Tongue (tissue), 3 donors: Measurements from ENCODE around the gene CEND1. TPM values are rescaled to one million over a fixed set of nuclear protein-coding genes. Genes with fewer than 3 reads are reported as not detected.
"Not testable (repeated sequence)": the region's sequence is repeated elsewhere in the genome, so short reads cannot be mapped to it uniquely, and the experiment has no call there.

Source experiments
- DNase-seq: peaks from one replicate; pipeline ENCODE4 v3.0.0-alpha.2; 2015
- small RNA-seq: library from RNA; depleted of rRNA; stranded (forward); fragments of <200 nt; gene quantifications from one replicate; pipeline ENCODE3, GENCODE V24; 2014; ENCODE audit warnings: low replicate concordance
- total RNA-seq: library from RNA; depleted of rRNA; stranded (reverse); fragments of >200 nt; gene quantifications from one replicate; pipeline ENCODE4 v1.2.3, GENCODE V29; 2014

Gene CEND1
- total RNA-seq, 1 donor from 2014 or later = not detected

DNA sequence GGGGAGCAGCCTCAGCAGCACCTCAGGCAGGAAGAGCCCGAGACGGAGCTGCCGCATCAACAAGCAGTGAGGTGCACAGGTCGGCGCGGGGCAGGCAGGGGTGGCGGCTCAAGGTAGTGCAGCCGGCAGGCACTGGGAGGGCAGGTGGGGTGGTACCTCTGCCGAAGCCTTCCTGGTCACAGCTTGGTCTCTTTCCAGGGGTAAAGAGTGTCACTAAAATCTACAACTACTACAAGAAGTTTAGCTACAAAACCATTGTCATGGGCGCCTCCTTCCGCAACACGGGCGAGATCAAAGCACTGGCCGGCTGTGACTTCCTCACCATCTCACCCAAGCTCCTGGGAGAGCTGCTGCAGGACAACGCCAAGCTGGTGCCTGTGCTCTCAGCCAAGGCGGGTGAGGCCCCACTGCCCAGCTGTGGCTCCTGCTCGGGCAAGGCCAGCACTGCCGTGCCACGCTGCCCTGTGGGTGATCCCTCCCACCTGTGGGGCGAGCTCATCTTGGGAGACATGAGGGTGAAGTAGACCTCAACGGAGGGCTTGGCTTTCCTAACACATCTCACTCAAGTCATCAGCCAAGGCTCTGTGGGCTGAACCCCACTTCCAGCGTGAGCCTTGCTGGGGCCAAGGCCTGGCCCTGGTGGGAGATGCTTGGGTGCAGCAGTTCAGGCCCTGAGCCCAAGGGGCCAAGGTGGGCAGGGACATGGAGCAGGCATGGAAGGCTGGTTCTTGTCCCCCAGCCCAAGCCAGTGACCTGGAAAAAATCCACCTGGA, 26.2 kb downstream of the CEND1 start:
- no peak for DNase-seq

DNA sequence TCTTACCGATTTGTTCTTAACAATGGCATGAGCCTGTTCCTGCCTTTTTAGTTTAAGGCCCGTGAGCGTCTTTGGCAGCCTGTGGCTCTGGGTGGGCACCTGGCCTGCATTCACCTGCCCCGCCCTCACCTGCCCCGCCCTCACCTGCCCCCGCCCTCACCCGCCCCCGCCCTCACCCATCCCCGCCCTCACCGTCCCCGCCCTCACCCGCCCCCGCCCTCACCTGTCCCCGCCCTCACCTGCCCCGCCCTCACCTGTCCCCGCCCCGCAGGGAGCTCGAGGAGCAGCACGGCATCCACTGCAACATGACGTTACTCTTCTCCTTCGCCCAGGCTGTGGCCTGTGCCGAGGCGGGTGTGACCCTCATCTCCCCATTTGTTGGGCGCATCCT, 26.8 kb downstream of the CEND1 start:
- DNase-seq = no peak

DNA sequence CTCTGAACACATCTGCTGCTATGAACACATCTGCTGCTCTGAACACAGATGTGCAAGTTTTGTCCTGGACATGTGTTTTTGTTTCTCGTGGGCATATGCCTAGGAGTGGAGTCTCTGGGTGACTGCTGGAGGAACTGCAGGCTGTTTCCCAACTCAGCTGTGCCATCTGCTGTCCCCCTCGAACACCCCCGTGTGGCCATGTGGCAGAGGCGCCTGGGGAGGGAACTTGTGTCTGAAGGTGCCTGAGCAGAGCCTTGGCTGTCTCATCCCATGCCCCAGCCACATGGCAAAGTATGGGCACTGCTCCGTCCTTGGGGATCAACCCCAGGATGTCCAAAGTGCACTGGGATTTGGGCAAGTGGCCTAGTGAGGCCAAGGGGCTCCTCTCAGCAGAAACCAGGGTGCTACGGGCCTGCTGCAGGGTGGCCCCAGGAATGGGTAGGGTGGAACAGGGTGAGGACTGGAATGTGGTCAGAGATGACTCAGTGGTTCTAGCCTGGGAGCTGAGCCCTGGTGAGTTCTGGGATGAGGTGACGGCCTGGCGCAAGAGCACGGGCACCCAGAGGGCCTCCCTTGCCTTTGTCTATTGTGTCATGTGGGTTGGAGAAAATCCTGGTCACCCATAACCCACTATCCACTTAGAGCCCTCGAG, 27.3 kb downstream of the CEND1 start:
- peak; percentile 53 for DNase-seq

DNA sequence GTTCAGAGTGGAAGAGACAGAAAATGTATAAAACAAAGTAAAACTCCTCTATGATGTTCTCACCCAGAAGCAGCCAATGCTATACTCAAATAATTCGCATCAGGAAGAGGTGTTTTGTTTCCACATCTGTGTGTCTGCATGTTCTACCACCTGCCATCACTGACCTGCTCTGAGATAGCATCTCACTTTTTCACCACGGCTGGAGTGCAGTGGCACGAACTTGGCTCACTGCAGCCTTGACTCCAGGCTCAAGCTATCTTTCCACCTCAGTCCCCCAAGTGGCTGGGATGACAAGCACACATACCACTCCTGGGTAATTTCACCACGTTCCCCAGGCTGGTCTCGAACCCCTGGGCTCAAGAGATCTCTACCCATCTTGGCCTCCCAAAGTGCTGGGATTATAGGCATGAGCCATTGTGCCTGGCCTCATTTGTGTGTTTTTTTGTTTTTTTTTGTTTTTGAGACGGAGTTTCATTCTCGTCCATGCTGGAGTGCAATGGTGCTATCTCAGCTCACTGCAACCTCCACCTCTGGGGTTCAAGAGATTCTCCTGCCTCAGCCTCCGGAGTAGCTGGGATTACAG, 28.3 kb downstream of the CEND1 start:
- DNase-seq = no peak

DNA sequence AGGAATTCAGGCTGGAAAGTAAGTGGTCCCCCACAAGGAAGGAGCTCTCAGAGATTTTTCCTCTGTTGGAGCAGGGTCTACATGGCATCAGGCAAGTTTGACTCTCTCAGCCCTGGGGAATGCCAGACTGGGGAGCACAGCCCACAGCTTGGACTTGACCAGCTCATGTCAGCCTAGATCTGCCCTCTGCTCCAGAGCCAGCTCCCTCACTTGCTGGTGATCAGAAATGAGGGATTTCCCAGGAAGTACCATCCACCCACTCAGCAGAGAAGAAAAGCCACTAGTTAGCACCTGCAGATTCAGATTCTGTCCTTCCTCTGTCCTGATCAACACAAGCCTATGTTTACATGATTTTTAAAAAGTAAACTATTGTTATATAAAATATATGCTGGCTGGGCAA, 29.7 kb downstream of the CEND1 start:
- DNase-seq = no peak

DNA sequence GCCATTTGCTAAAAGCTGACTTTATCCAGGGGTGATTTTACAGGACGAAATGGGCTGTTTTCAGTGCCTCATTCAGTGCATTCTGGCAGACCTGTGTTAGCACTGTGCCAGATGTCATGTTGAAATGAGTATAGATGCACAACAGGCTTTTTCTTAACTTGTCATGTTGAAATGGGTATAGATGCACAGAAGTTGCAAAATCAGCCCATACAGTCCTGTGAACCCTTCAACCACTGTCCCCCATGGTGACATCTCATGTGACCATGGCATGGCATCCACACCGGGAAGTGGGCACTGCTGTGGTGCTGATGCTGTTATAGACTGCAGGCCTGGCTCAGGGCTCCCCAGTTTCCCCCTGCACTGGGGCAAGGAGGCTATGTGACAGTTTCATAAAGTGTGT, 40.2 kb downstream of the CEND1 start:
- no peak for DNase-seq

DNA sequence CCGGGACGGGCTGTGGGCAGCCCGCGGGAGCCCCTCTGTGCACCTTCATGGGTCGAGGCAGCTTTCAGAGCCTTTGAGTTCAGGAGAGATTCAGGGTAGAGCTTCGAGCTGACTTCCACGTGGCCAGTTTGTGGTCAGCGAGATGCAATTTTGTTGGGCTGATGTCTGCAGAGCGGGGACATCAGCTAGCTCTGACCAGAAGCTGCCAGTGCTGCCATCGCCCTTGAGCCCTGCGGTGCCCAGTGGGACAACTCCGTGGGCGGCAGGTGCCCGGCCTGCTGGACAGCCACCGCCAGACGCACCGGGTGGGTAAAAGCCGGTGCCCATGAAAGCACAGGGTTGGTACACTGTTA, 41.9 kb downstream of the CEND1 start:
- no peak for DNase-seq

DNA sequence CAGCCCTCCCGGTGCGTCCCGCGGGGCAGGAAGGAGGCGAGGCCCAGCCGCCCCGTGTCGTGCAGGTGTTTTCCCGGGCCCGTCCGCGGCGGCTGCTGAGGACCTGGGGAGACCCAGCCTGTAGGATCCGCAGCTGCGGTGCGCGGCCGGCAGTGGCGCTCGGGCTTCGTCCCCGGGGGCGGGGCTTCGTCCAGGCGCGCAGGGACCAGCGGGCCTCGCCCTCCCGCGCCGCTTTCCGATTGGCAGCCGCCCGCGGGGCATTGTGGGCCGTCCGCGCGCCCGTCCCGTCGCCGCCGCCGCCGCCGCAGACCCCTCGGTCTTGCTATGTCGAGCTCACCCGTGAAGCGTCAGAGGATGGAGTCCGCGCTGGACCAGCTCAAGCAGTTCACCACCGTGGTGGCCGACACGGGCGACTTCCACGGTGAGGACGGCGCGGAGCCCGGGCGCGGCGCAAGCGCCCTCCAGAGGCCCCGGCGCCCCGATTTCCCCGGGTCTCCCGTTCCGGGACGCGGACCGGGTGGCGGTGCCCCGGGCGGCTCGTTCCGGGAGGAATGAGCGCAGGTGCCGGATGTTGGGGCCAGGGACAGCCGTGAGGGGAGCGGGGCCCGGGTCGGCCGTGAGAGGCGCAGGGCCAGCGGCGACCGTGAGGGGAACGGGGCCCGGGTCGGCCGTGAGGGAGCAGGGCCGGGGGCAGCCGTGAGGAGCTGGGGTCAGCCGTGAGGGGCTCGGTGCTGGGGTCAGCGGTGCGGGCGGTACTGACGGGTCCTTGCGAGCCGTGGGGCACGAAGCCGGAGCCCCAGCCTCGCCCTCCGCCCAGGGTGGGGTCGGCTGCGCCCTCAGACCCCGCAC, 42.5 kb downstream of the CEND1 start, which contains the start of gene TALDO1:
TALDO1 (plus strand) TSS at position 307 of the 849 bp plus-strand sequence; CDS start at position 325, 18 bp downstream.
- peak; percentile 95 for DNase-seq

DNA sequence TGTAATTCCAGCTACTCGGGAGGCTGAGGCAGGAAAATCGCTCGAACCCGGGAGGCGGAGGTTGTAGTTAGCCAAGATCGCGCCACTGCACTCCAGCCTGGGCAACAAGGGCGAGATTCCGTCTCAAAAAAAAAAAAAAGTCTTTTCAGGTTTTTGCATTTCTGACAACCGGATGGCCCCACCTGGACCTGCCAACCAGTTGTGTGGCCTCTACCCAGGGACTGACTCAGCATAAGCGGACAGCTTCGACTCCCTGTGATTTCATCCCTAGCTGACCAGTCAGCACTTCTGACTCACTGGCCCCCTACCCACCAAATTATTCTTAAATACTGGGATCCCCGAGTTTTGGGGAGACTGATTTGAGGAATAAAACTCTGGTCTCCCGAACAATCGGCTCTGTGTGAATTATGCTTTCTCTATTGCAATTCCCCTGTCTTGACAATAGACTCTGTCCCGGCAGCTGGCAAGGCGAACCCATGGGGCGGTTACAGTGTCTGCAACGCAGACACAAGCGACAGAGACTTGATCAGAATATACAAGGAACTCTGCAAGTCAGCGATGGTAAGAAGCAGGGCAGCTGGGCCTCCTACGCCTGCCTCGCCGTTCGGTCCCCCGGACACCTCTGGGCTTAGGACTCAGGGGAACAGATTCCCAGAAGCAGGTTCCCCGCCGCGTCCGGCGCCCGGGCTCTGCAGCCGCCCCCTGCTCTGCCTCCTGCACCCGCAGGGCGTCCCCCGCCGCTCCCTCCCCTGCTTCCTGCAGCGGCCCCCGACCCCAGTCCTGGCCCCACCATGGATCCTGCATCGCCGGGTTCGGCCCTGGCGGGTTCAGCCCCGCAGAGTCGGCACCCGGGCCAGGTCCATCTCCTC, 43.4 kb downstream of the CEND1 start:
- DNase-seq = no peak

DNA sequence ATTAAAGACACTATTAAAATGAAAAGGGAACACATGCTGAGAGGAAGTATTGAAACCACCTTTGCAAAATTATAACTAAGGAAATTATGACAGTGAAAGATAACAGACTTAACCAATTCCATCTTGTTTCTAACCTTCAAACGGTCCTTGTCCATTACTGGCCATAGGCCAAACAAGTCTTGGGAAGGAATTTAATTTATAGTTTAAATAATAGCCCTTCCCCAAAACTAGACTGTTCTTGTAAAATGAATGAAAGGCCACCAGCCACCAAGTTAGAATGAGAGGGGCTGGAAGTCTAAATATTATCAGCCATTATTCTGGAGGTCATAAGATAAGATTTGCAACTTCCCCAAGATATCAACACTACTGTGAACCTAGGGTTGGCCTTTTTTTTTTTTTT, 44.5 kb downstream of the CEND1 start:
- DNase-seq = no peak

DNA sequence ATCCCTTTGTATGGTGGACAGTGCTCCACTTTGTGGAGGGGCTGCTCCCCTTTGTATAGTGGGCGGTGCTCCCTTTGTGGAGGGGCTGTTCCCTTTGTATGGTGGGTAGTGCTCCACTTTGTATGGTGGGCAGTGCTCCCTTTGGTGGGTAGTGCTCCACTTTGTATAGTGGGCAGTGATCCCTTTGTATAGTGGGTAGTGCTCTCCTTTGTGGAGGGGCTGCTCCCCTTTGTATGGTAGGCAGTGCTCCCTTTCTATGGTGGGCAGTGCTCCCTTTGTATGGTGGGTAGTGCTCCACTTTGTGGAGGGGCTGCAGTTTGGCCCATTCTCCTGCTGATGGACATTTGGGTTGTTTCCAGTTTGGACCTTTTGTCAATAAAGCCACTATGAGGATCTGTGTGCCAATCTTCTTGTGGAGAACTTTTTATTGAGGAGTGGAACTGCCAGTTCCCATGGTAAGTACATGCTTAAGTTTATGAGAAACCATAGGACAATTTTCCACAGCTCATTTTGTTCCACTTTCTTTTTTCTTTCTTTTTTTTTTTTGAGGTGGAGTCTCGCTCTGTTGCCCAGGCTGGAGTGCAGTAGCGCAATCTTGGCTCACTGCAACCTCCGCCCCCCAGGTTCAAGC, 47.2 kb downstream of the CEND1 start:
- no peak for DNase-seq

DNA sequence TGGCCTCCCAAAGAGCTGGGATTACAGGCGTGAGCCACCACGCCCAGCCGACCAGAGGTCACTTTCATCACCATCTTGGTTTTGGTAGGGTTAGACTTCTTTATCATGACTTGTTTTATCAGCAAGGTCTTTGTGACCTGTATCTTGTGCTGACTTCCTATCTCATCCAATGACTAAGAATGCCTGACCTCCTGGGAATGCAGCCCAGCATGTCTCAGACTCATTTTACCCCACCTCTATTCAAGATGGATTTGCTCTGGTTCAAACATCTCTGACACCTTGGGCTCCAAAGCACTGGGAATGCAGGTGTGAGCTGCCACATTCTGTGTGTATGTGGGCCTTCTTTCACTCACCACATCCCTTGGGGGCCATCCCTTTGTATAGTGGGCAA, 47.7 kb downstream of the CEND1 start:
- DNase-seq = no peak

DNA sequence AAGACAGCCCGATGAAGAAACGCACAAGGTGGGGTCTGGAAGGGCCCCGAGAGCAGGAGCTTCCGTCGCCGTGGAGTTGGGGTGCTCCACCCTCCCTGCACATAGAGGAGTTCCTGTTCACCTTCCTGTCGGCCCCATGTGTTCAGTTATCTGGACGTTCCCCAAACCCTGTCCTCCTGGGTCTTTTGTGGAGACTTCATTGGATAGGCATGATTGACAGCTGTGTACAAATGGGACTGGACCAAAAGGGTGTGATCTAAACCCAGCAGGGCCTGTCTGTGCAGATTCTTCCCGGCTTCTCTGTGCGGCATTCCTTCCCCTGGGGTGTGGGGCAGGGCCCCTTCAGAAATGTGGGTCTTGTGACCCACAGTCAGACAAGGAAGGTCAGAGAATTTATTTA, 52.0 kb downstream of the CEND1 start:
- not testable (repeated sequence) for DNase-seq

DNA sequence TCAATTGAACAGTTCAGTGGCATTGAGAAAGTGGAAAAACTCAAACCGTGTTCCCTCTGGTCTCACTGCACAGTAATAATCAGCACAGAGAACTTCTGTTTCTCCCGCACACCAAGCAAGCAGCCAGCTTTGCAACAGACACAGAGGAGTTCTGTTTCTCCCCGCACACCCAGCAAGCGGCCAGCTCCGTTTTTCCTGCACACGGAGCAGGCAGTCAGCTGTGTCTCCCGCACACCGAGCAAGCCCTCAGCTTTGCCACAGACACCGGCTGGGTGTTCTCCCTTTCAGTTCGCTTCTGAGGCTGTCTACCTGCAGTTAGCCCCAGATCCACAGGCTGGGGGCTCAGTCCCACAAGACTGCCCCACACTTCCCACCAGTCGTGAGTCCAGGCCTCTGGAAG, 52.5 kb downstream of the CEND1 start:
- no peak for DNase-seq

Small RNA genes lying within 50 kb of the gene (small RNA-seq; reads per million reads assigned to genes)
- not detected for gene SNORA52

Other genes starting within 250 kb of the CEND1 start
- gene LMNTD2, start 229.4 kb downstream of the CEND1 start, total RNA-seq = 0.82 TPM
- 7.3 TPM for gene RASSF7, start 229.1 kb downstream of the CEND1 start, total RNA-seq
- gene PHRF1, start 213.6 kb downstream of the CEND1 start, total RNA-seq = 26.5 TPM
- gene IRF7, start 174.1 kb downstream of the CEND1 start, total RNA-seq = 12.5 TPM
- not detected for gene CDHR5, start 165.1 kb downstream of the CEND1 start, total RNA-seq
- gene SCT, start 162.9 kb downstream of the CEND1 start, total RNA-seq = 21.6 TPM
- gene DRD4, start 152.8 kb downstream of the CEND1 start, total RNA-seq = not detected
- 18.8 TPM for gene DEAF1, start 94.9 kb downstream of the CEND1 start, total RNA-seq
- 10.1 TPM for gene TMEM80, start 94.3 kb downstream of the CEND1 start, total RNA-seq
- 88.3 TPM for gene EPS8L2, start 83.9 kb downstream of the CEND1 start, total RNA-seq
- 79.3 TPM for gene TALDO1, start 42.6 kb downstream of the CEND1 start, total RNA-seq
- gene GATD1, start 12.6 kb downstream of the CEND1 start, total RNA-seq = 17.4 TPM
- 7.5 TPM for gene SLC25A22, start 8.2 kb upstream of the CEND1 start, total RNA-seq
- 13.4 TPM for gene PIDD1, start 15.1 kb upstream of the CEND1 start, total RNA-seq
- 259 TPM for gene RPLP2, start 19.9 kb upstream of the CEND1 start, total RNA-seq
- 29.8 TPM for gene PNPLA2, start 28.8 kb upstream of the CEND1 start, total RNA-seq
- gene CRACR2B, start 37.8 kb upstream of the CEND1 start, total RNA-seq = 22.6 TPM
- 181 TPM for gene CD151, start 42.9 kb upstream of the CEND1 start, total RNA-seq
- 11.9 TPM for gene POLR2L, start 52.4 kb upstream of the CEND1 start, total RNA-seq
- gene TSPAN4, start 52.8 kb upstream of the CEND1 start, total RNA-seq = 44.6 TPM
- 46.4 TPM for gene CHID1, start 120.7 kb upstream of the CEND1 start, total RNA-seq
- gene AP2A2, start 135.8 kb upstream of the CEND1 start, total RNA-seq = 28.6 TPM
- not detected for gene MUC6, start 246.6 kb upstream of the CEND1 start, total RNA-seq